H4 (cell line): ENCODE results near the gene TBC1D22B. TPM values are rescaled to one million over a fixed set of nuclear protein-coding genes. Genes with fewer than 3 reads are reported as not detected.
A peak's percentile ranks its signal among the peaks of the same experiment; 100 is the strongest.

Experiments used
- DNase-seq: peaks from one replicate; pipeline ENCODE4 v3.0.0-alpha.2; 2015; ENCODE audit warnings: low spot score
- total RNA-seq: library from RNA; depleted of rRNA; stranded (reverse); fragments of >200 nt; shearing (Covaris generic); gene quantifications from 2 replicates; pipeline ENCODE4 v1.2.3, GENCODE V29; 2014

TBC1D22B gene
- total RNA-seq, 1 experiment from 2014 or later = 5.1 TPM

DNA sequence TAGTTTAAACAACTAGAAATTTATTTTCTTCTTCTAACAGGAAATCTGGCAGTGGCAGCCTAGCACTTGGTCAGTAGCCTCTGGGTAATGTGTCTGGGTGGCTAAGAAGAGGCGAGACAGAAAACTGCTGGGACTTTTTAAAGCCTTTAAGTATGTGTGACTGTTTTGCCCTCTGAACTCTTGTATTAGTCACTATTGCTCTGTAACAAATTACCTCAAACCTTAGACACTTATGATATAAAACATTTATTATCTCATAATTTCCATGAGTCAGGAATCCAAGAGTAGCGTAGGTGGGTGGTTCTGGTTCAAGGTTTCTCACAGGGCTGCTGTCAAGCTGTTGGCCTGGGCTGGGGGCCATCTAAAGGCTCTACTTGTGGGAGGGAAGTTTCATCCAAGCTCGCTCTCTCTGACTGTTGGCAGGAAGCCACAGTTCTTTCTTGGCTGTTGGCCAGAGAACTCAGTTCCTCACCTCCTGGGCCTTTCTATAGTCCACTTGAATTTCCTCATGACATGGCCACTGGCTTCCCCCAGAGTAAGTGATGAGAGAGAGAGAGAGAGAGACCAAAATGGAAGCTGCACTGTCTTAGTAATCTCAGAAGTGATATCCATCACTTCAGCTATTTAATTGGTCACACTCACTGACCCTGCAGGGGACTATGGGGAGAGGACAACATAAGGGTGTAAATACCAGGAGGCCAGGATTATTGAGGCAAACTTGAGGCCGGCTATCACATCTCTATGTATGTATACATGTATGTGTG, 17.4 kb upstream of the TBC1D22B start:
- DNase-seq = peak; percentile 59

DNA sequence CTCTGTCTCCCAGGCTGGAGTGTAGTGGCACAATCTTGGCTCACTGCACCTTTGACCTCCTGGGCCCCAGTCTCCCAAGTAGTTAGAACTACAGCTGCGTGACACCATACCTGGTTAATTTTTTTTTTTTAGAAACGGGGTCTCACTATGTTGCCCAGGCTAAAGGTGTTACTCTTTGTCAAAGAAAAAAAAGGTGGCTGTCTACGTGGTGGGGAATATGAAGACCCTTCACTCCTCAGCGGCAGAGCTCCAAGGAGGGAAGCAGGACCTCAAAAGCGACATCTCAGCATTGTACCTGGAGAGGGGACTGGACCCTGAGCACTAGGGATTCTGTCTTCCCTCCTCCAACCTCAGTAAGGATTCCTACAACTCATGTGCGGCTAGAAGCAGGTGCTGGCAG, 16.4 kb upstream of the TBC1D22B start:
- no peak for DNase-seq

DNA sequence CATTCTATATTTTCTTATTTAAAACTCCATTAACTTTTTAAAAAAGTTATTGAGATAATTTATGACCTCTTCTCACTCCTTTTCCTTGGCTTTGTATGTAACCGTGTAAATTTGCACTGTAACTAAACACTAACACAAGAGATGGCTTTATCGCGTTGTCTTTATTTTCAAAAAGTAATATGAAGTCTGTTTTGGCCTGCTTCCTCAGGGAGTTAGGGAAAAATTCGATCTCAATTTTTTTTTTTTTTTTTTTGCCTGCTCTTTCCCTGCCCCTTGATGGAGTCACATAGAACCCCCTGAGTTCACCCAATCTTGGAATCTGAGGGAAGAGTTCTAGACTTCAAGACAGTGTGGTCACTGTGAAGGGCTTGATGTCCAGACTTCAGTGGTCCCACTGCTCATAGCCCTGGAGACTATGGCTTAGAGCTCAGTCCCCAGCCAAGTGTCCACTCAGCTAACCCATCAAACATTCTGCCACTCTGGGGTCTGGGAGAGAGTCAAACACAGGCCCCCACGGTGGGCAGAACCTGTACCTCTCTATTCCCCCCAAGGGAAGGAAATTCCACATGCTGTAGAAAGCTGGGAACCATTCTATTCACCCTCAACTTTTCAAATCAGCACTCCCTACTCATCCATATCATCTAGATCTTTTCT, 15.7 kb upstream of the TBC1D22B start:
- no peak for DNase-seq

DNA sequence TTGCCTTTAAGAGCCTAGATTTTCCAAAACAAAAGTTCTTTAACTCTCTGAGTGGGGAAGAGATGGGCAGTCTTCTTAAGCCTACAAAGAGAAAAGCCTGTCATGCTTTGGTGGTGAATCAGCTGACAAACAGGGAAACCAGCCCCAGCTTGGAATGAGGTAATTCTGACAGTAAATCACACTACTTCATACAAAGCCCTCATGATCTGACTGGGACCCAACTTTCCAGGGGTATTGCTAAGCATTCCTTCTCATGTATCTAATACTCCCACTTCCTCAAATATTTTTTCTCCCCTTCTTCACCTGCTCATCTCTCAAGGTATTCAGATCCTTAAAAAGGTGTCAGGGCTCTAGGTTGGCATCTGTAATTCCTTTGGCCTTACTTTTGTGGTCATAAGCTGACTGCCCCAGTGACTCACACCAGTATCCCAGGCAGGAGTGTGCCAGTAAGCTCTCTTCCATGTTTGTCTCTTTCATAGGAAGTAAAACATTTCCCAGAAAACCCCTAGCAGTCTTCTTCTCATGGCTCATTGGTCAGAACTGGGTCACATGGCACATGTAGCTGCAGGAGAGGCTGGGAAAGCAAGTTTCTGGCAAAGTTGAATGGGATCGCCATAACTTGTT, 15.0 kb upstream of the TBC1D22B start:
- DNase-seq = peak; percentile 87

DNA sequence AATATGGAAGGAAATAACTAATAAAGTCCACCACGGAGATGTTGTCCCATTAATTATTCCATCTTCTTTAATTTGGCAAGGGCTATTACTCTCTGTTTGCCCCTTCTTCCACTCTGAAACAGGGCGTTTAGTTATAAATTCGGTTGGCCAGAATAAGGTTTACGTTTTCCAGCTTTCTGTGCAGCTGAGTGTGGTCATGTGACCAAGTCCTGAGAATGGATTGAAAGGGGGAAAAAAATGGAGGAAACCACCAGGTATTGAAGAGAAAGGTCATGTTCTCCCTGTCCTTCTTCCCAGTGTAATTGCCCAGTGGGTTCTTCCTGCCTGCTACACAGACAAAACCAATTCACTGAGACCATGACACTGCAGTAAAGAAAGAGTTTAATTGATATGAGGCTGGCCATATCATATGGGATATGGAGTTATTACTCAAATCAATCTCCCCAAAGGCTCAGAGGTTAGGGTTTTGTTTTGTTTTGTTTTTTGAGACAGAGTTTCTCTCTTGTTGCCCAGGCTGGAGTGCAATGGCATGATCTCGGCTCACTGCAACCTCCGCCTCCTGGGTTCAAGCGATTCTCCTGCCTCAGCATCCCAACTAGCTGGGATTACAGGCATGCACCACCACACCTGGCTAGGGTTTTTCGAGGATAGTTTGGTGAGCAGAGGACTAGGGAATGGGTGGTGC, 14.3 kb upstream of the TBC1D22B start:
- no peak for DNase-seq

DNA sequence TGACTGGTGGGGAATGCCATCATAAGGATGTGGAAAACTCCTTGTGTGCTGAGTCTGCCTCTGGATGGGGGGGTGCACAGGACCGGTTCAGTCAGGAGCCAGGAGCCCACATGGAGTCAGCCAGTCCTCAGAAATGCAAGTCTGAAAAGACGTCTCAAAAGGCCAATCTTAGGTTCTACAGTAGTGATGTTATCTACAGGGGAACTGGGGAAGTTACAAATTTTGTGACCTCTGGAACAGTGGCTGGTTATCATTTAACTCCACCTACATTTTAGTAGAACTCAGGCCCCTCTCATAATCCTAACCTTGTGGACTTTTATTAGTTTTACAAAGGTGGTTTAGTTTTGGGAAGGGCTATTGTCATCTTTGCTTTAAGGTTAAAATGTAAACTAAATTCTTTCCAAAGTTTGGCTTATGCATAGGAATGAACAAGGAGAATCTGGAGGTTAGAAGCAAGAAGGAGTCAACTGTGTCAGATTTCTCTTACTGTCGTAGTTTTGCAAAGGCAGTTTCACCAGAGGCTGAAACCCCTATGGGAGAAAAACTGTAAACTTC, 13.7 kb upstream of the TBC1D22B start:
- no peak for DNase-seq

DNA sequence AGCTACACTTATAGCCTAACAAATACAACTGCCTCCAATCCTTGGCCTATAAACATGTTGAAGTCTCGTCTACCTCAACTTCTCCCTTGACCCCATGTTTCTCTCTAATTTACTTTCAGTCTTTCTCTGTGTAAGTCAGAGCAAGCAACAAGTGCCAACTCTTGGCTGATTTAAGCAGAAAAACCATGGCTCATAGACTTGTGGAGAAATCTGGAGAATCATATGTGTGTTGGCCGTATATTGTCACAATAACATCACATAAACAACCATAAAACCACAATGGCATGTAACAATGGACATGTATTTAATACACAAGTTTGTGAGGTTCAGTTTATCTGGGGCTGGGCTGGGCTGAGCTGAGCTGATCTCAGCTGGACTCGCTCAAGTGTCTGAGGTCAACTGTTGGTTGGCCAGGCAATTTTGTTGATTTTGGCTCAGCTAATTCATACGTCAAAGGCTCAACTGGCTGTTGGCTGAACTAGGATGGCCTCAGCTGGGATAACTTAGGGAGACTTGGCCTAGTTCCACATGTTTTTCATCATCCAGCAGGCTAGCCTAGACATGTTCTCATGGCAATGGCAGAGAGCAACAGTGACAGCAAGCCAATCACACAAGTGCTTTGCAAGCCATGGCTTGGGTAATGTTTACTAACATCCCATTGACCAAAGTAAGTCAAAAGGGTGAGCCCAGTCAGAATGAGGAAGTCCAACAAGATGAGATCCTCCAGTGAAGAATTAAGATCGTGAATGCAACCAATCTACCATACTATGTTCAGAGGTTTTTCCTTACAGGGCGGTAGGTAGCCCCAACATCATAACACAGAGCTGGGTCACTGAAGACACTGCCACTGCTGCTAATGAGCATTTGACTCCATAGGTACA, 12.9 kb upstream of the TBC1D22B start:
- peak; percentile 98 for DNase-seq

- no peak for DNase-seq
Measured at GRCh38 chr6:37251211-37251780, 6.3 kb upstream of the TBC1D22B start.

DNA sequence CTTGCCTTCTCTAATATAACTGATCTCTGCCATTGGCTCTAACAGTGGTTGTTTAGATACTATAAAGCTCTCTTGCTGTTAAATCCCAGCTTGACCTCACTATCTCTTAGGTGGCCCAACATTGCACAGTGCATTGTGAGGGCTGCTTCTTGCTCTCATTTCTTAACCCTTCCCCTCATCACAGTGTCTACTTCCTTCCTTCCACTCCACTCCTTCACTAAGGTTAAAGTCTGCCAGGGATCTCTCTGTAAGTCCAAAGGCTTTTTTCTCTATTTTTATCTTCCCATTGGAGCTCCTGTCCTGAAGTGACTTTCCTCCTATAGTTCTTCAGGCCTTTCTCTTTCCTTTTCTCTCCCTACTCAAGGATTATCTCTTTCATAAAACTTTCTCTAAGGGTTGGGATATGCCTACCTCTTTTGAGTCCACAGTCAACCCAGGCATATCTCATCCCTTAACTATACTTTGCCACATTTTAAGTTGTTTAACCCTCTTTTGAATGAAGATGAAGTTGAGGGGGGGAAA, 4.0 kb upstream of the TBC1D22B start:
- DNase-seq = no peak

DNA sequence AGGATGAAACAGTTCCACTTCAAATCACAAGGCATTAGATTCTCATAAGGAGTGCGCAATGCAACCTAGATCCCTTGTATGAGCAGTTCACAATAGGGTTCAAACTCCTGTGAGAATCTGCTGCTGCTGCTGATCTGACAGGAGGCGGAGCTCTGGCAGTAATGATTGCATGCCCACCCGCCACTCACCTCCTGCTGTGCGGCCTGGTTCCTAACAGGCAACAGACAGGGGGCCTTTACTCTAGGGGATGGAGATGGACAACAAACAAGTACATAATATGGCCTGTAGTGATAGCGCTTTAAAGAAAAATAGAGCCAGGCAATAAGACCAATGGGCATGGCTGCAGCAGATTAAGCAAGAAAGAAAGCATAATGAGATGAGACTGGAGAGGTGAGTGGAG, 2.7 kb upstream of the TBC1D22B start:
- no peak for DNase-seq

GRCh38 chr6:37256692-37257319, 766 bp upstream of the TBC1D22B start:
- no peak for DNase-seq

DNA sequence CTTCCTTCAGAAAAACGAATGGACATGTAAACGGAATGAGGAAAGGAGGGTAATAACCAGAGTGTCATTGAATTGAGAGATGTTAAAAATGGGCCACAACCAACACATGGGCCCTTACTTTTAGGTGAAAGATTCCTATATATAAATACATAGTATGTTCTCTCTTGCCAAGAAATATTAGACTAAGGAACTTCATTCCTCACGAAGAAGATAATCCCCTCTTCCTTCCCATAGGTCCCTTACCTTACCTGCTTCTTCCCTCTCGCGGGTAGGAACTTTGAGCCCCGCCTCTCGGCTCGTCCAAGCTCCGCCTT, 295 bp upstream of the TBC1D22B start:
- no peak for DNase-seq

GRCh38 chr6:37258405-37259105, 983 bp downstream of the TBC1D22B start:
- DNase-seq = no peak

GRCh38 chr6:37259191-37259590, 1.6 kb downstream of the TBC1D22B start:
- no peak for DNase-seq

GRCh38 chr6:37260040-37260439, 2.5 kb downstream of the TBC1D22B start:
- DNase-seq = no peak

- no peak for DNase-seq
Measured at GRCh38 chr6:37260444-37260843, 2.9 kb downstream of the TBC1D22B start.

DNA sequence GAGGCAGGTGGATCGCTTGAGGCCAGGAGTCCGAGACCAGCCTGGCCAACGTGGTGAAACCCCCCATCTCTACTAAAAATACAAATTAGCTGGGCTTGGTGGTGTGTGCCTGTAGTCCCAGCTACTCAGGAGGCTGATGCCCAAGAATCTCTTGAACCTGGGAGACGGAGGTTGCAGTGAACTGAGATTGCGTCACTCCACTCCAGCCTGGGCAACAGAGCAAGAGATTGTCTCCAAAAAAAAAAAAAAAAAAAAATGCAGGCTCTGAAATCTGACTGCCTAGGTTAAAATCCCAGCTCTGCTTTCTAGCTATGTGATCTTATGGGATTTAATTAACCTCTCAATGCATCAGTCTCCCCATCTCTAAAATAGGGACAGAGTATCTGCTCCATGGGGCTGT, 3.6 kb downstream of the TBC1D22B start:
- no peak for DNase-seq

DNA sequence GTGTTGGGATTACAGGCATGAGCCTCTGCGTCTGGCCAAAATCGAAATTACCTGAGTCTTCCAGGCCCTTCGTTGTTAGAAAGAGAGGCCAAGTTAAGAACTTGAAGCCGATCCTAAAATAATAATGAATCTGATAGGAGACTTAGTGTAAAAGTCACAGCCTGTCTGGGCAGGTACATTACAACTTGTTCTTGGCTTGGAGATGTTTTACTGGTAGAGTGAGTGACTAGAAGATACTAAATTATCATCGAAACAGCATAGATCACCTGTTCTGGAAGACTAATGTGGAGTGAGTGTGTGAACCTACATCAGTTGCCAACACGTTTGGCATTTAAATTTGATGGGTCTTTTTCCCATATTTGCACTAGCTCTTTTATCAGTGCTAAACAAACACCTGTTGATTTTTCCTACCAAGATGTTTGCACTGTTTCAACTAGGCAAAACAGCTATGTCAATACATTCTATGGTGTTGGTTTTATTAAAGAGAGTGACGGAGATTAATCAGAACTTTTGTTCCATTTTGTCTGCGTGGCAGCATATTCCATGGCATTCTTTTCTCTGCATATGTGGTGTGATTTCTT, 5.0 kb downstream of the TBC1D22B start:
- DNase-seq = no peak

- no peak for DNase-seq
Measured at GRCh38 chr6:37265001-37265400, 7.4 kb downstream of the TBC1D22B start.
